ENCODE data around the gene IFNL3.

DNA sequence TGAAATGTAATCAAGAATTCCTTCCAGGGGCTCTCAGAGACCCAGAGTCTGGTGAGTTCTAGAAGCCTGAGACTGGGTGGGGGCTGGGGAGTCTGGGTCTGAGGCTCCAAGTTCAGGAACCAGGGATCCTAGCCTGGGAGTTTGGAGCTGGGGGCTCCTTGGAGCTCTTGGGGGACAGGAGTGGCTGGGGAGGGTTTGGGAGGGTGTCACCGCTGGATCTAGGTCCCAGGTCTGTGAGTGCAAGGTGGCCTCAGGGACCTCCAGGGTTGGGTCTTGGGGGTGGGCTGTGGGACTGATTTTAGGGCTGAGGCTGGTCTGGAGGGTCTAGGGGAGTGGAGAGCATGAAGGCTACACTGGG lies 41.8 kb downstream of the IFNL3 start:
- TF ChIP-seq, protein P1, sequence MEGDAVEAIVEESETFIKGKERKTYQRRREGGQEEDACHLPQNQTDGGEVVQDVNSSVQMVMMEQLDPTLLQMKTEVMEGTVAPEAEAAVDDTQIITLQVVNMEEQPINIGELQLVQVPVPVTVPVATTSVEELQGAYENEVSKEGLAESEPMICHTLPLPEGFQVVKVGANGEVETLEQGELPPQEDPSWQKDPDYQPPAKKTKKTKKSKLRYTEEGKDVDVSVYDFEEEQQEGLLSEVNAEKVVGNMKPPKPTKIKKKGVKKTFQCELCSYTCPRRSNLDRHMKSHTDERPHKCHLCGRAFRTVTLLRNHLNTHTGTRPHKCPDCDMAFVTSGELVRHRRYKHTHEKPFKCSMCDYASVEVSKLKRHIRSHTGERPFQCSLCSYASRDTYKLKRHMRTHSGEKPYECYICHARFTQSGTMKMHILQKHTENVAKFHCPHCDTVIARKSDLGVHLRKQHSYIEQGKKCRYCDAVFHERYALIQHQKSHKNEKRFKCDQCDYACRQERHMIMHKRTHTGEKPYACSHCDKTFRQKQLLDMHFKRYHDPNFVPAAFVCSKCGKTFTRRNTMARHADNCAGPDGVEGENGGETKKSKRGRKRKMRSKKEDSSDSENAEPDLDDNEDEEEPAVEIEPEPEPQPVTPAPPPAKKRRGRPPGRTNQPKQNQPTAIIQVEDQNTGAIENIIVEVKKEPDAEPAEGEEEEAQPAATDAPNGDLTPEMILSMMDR (conservative IDR thresholded peaks at IDR 0.05; ENCODE audit: low read depth, low read length): no peak
- no peak for TF ChIP-seq EZH2 (IDR thresholded peaks at IDR 0.05; ENCODE audit: borderline replicate concordance, low read depth, low read length, poor library complexity, severe bottlenecking)
